Measurements from ENCODE around the gene LAGE3. TPM values are rescaled to one million over a fixed set of nuclear protein-coding genes. Genes with fewer than 3 reads are reported as not detected.

The LAGE3 gene
- total RNA-seq, 4 donors from 2014 or later: 10.2 to 18.9 (median 12.6) TPM

GRCh38 chrX:154495472-154495922, 16.4 kb upstream of the LAGE3 start:
- Histone ChIP-seq H3K4me3 (replicated peaks in 1 of 3) (no peak overlapping the region), H3K9me3 (no peaks in the 10 kb centered on the region), H3K4me1 (no peaks in the 10 kb centered on the region), H3K27me3 (no peaks in the 10 kb centered on the region), H3K36me3 (no peaks in the 10 kb centered on the region), H3K27ac (no peak overlapping the region)
- TF ChIP-seq CTCF (IDR thresholded peaks at IDR 0.05): no peak
- intact Hi-C loops (cut with DNase I): no loop called here
- WGBS, 2 donors: 77% methylated on average over 4 to 6 of the region's 6 CpGs
- DNase-seq: no peak

GRCh38 chrX:154494715-154495114, 15.6 kb upstream of the LAGE3 start:
- intact Hi-C loops (cut with DNase I): no loop called here
- 80 to 100% methylated on average over 1 to 2 of the region's 3 CpGs for WGBS, 2 donors
- DNase-seq: no peak
- TF ChIP-seq POLR2A (IDR thresholded peaks at IDR 0.05) (no peak), CTCF (IDR thresholded peaks at IDR 0.05) (no peak)
- no peaks in the 10 kb centered on the region for H3K36me3 ChIP-seq
- no peaks in the 10 kb centered on the region for H3K9me3 ChIP-seq
- H3K4me3 ChIP-seq (replicated peaks in 1 of 3): no peak overlapping the region
- H3K27me3 ChIP-seq: no peaks in the 10 kb centered on the region
- H3K4me1 ChIP-seq: no peaks in the 10 kb centered on the region
- H3K27ac ChIP-seq: no peak overlapping the region

GRCh38 chrX:154490414-154491083, 11.5 kb upstream of the LAGE3 start, which contains the start of gene SLC10A3:
TSS of gene SLC10A3 (minus strand) at chrX:154490629. CDS start at chrX:154488940, 1,689 bp downstream.
- no peaks in the 10 kb centered on the region for H3K36me3 ChIP-seq
- 0% methylated on average over 1 to 2 of the region's 71 CpGs for WGBS, 2 donors
- TF ChIP-seq POLR2A (IDR thresholded peaks at IDR 0.05): peak; percentile 71 to 84
- peak in 1 of 6 experiments; percentile 17 for TF ChIP-seq CTCF (IDR thresholded peaks at IDR 0.05)
- H3K4me1 ChIP-seq: peaks cover 0 to 2% of the 10 kb centered on the region in 2 donors
- DNase-seq: peak; percentile 92
- intact Hi-C loops (cut with DNase I): no loop called here
- peak within 1 kb of the TSS; percentile 76 to 89 (median 89) for H3K27ac ChIP-seq
- H3K27me3 ChIP-seq: no peaks in the 10 kb centered on the region
- no peaks in the 10 kb centered on the region for H3K9me3 ChIP-seq
- peak within 1 kb of the TSS; percentile 26 to 56 (median 32) for H3K4me3 ChIP-seq (replicated peaks in 1 of 3)

GRCh38 chrX:154490021-154490413, 10.9 kb upstream of the LAGE3 start:
- H3K27ac ChIP-seq: peak overlapping the region; percentile 59 to 89 (median 70)
- intact Hi-C loops (cut with DNase I): no loop called here
- 17% methylated on average over 1 of the region's 19 CpGs; no CpG with 5 or more reads in 1 of the 2 donors for WGBS, 2 donors
- no peaks in the 10 kb centered on the region for H3K9me3 ChIP-seq
- H3K27me3 ChIP-seq: no peaks in the 10 kb centered on the region
- TF ChIP-seq CTCF (IDR thresholded peaks at IDR 0.05) (no peak), POLR2A (IDR thresholded peaks at IDR 0.05) (no peak)
- peak; percentile 25 to 27 for DNase-seq
- peaks cover 0 to 7% of the 10 kb centered on the region in 2 donors for H3K4me1 ChIP-seq
- no peaks in the 10 kb centered on the region for H3K36me3 ChIP-seq
- H3K4me3 ChIP-seq (replicated peaks in 1 of 3): peak overlapping the region; percentile 26 to 56 (median 32)

- WGBS, 2 donors: 90 to 100% methylated on average over 1 to 2 of the region's 4 CpGs
- Histone ChIP-seq H3K9me3 (no peaks in the 10 kb centered on the region), H3K4me1 (peaks cover 0 to 13% of the 10 kb centered on the region in 2 donors), H3K4me3 (replicated peaks in 1 of 3) (no peak overlapping the region), H3K27me3 (no peaks in the 10 kb centered on the region), H3K36me3 (no peaks in the 10 kb centered on the region), H3K27ac (no peak overlapping the region)
- intact Hi-C loops (cut with DNase I): loop anchor here (5.0 kb wide), 1 partner anchor 52 kb away; the partner anchor contains the start of gene GDI1
- DNase-seq: no peak
- TF ChIP-seq POLR2A (IDR thresholded peaks at IDR 0.05): no peak
Measured at GRCh38 chrX:154489182-154489581, 10.1 kb upstream of the LAGE3 start.
